Suprapubic skin (tissue), 4 donors: ENCODE data around the gene NLRP1. TPM values are rescaled to one million over a fixed set of nuclear protein-coding genes. Genes with fewer than 3 reads are reported as not detected.

Experiments used
- DNase-seq, 2 donors: peaks; one replicate each; pipeline ENCODE4 v3.0.0-alpha.2; 2019; ENCODE audit warnings: low spot score in 2 of 2
- H3K27ac ChIP-seq: fragments of 200-600 bp; sonication (generic); one replicate; pipeline ENCODE4 v1.5.1; 2019
- H3K27me3 ChIP-seq: fragments of 200-600 bp; sonication (generic); one replicate; pipeline ENCODE4 v1.5.1; 2019
- H3K36me3 ChIP-seq: fragments of 200-600 bp; sonication (generic); one replicate; pipeline ENCODE4 v1.5.1; 2019
- H3K4me1 ChIP-seq: fragments of 200-600 bp; sonication (generic); one replicate; pipeline ENCODE4 v1.5.1; 2019
- H3K4me3 ChIP-seq: fragments of 200-600 bp; sonication (generic); one replicate; pipeline ENCODE4 v1.5.1; 2019; ENCODE audit warnings: mild to moderate bottlenecking
- H3K9me3 ChIP-seq: fragments of 200-600 bp; sonication (generic); one replicate; pipeline ENCODE4 v1.5.1; 2019
- EP300 ChIP-seq: sonication (generic); formaldehyde crosslinking; IDR thresholded peaks from one replicate; pipeline ENCODE4 v1.6.1; 2017; ENCODE audit warnings: antibody characterized with exemption
- POLR2A ChIP-seq, 2 donors: fragments of 450-650 bp; IDR thresholded peaks; one replicate each; pipeline ENCODE4 v1.6.1; 2017; ENCODE audit warnings: antibody characterized with exemption in 2 of 2, mild to moderate bottlenecking in 2 of 2, moderate library complexity in 2 of 2
- POLR2AphosphoS5 ChIP-seq, 3 donors: sonication (generic); formaldehyde crosslinking; IDR thresholded peaks; one replicate each; pipeline ENCODE4 v1.6.1; 2017; ENCODE audit warnings: antibody characterized with exemption in 3 of 3
- WGBS: methylation state at CpG from one replicate; pipeline ENCODE4 v1.1.5; 2018; 5-methylcytosine and 5-hydroxymethylcytosine counted together
- total RNA-seq, 4 donors: library from RNA; depleted of rRNA; stranded (reverse); fragments of >200 nt; gene quantifications; one replicate each; pipeline ENCODE4 v1.1.0, GENCODE V29; 2016
- TF ChIP-seq, protein P1 (sequence below), 2 donors: fragments of 200-600 bp in 1 of 2; fragments of 450-650 bp in 1 of 2; sonication (generic) in 1 of 2; IDR thresholded peaks; one replicate each; pipeline ENCODE4 v1.5.1; 2016 to 2019; ENCODE audit warnings: antibody characterized with exemption in 2 of 2, mild to moderate bottlenecking in 1 of 2, moderate library complexity in 1 of 2

The NLRP1 gene
- total RNA-seq, 4 donors from 2014 or later = 66.9 to 279 (median 95.8) TPM

DNA sequence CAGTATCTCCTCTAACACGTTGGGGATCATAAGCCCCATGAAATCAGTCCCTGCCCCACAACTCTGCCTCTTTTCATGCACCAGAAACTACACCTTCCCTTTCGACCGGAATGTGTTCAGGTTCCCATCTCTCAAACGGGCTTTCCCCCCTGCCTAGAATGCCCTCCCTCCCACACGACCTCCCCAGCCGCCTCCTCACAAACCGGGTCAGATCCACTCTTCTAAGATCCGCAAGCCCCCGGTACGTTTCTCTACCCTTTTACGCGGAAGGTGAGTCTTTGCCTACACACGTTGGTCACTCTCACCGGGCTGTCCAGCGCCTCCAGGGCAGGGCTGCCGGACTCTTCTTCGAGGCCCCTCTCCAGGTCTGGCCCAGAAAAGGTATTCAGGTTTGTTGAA lies 116.2 kb downstream of the NLRP1 start:
- TF ChIP-seq POLR2A (IDR thresholded peaks at IDR 0.05) = no peak
- TF ChIP-seq POLR2AphosphoS5 (IDR thresholded peaks at IDR 0.05) = no peak
- no peak for TF ChIP-seq EP300
- TF ChIP-seq, protein P1, sequence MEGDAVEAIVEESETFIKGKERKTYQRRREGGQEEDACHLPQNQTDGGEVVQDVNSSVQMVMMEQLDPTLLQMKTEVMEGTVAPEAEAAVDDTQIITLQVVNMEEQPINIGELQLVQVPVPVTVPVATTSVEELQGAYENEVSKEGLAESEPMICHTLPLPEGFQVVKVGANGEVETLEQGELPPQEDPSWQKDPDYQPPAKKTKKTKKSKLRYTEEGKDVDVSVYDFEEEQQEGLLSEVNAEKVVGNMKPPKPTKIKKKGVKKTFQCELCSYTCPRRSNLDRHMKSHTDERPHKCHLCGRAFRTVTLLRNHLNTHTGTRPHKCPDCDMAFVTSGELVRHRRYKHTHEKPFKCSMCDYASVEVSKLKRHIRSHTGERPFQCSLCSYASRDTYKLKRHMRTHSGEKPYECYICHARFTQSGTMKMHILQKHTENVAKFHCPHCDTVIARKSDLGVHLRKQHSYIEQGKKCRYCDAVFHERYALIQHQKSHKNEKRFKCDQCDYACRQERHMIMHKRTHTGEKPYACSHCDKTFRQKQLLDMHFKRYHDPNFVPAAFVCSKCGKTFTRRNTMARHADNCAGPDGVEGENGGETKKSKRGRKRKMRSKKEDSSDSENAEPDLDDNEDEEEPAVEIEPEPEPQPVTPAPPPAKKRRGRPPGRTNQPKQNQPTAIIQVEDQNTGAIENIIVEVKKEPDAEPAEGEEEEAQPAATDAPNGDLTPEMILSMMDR (IDR thresholded peaks at IDR 0.05) = no peak
- 2% methylated on average over 17 of the region's 17 CpGs for WGBS

DNA sequence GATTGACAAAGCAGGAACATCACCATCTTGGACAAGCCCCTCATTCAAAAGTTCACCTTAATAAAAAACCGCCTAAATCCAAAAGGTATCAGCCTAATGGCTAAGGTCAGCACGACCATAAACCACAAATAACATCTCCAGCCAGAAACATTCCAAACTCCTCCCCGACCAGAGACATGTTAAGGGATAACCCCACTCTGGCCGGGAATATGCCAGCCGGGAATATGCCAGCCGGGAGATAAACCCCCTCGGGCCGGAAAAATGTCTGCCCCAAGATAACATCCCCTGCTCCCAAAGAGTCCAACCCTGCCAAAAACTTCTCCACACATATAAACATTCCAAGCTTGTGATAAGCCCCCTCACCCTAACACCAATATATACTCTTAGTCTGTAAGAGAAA lies 116.9 kb downstream of the NLRP1 start:
- 5% methylated on average over 8 of the region's 8 CpGs for WGBS
- peaks cover 6% of the 10 kb centered on the region for H3K36me3 ChIP-seq

More for the DNA sequence above, 116.2 kb downstream of the NLRP1 start:
- peak overlapping the region; percentile 73 for H3K27ac ChIP-seq
- peaks cover 11% of the 10 kb centered on the region for H3K36me3 ChIP-seq
- no peaks in the 10 kb centered on the region for H3K27me3 ChIP-seq
- no peaks in the 10 kb centered on the region for H3K9me3 ChIP-seq
- DNase-seq = no peak
- H3K4me3 ChIP-seq = peak overlapping the region; percentile 98
- H3K4me1 ChIP-seq = peaks cover 31% of the 10 kb centered on the region

DNA sequence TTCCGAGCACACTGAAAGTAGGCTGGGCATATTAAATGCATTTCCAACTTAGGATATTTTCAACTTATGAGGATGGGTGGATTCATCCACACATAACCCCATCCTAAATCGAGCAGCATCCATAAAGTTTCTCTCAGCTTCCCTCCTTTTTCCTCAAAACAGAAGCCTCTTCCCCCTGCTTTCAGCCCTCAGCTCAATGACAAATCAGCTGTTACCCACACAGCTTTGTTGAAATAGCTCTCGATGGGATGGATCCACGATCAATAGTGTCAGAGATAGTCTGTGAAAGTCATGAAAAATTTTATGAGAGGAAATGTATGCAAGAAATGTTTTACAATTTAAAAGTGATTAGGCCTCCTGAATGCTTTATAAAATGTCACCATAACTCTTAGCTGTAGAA lies 118.0 kb downstream of the NLRP1 start:
- no peaks in the 10 kb centered on the region for H3K9me3 ChIP-seq
- peaks cover 10% of the 10 kb centered on the region for H3K36me3 ChIP-seq
- no peaks in the 10 kb centered on the region for H3K27me3 ChIP-seq
- 92% methylated on average over 4 of the region's 4 CpGs for WGBS
- peaks cover 31% of the 10 kb centered on the region for H3K4me1 ChIP-seq
- no peak overlapping the region for H3K27ac ChIP-seq
- H3K4me3 ChIP-seq = no peak overlapping the region
- no peak for TF ChIP-seq POLR2A (IDR thresholded peaks at IDR 0.05)
- no peak for TF ChIP-seq POLR2AphosphoS5 (IDR thresholded peaks at IDR 0.05)
- TF ChIP-seq EP300 = no peak
- TF ChIP-seq, protein P1 (IDR thresholded peaks at IDR 0.05) = no peak
- no peak for DNase-seq

More for the DNA sequence above, 116.9 kb downstream of the NLRP1 start:
- no peak for DNase-seq
- Histone ChIP-seq H3K9me3 (no peaks in the 10 kb centered on the region), H3K27ac (no peak overlapping the region), H3K4me3 (peak overlapping the region; percentile 98), H3K27me3 (no peaks in the 10 kb centered on the region), H3K4me1 (peaks cover 31% of the 10 kb centered on the region)
- TF ChIP-seq POLR2A (IDR thresholded peaks at IDR 0.05) (no peak), EP300 (no peak)

DNA sequence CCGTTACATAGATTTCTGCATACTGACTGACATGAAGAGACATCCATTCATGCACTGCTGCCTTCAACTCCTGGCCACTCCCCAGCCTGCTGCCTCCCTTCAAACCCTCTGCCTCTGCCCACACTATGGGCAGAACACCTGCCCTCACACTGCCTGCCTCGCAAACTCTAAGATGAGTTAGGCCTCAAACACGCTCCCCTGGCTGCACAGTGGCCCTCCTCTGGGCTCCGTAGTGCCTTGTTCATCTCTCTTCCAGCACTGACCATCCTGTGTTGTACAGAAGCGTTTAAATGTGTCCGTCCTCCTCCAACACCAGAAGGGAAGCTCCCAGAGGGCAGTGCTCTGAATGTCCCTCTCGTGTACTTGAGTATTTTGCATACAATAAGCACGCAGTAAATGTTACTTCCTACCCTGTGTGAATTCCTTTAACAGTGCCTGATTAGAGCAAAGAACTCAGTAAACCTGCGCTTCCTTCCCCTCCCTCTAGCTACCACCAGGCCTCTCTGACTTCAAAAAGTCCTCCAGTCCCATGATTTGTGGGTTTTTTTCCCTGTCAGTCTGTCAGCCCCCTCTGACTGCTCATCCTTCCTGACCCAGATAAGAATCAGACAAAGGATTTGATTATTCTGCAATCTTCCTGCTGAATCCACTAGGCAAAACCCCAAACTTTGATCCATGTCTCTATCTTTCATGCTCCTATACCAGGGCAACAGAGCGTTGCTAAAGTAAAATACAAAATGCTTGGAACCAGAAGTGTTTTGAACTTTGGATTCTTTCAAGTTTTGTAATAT lies 119.4 kb downstream of the NLRP1 start:
- H3K27me3 ChIP-seq = no peaks in the 10 kb centered on the region
- WGBS = 81% methylated on average over 10 of the region's 10 CpGs
- no peak for DNase-seq
- peaks cover 20% of the 10 kb centered on the region for H3K36me3 ChIP-seq
- H3K4me3 ChIP-seq = no peak overlapping the region
- TF ChIP-seq POLR2A (IDR thresholded peaks at IDR 0.05) (no peak), EP300 (no peak), POLR2AphosphoS5 (IDR thresholded peaks at IDR 0.05) (no peak)
- TF ChIP-seq, protein P1 (IDR thresholded peaks at IDR 0.05) = no peak
- H3K27ac ChIP-seq = no peak overlapping the region
- peaks cover 31% of the 10 kb centered on the region for H3K4me1 ChIP-seq
- H3K9me3 ChIP-seq = no peaks in the 10 kb centered on the region

Other genes with a start within 250 kb of the NLRP1 start
- gene NUP88, start 164.8 kb downstream of the NLRP1 start, total RNA-seq = 10 to 100 TPM; 64.4 to 87.1 (median 75.6) TPM
- 10 to 100 TPM; 29.2 to 81.7 (median 34.8) TPM for gene RPAIN, start 164.3 kb downstream of the NLRP1 start, total RNA-seq
- 100 to 1,000 TPM in 3 of 4 donors, 10 to 100 TPM in 1; 55.7 to 173 (median 117) TPM for gene C1QBP, start 145.4 kb downstream of the NLRP1 start, total RNA-seq
- gene DHX33, start 115.5 kb downstream of the NLRP1 start, total RNA-seq = 10 to 100 TPM; 11.6 to 19.1 (median 14.6) TPM
- gene DERL2, start 98.3 kb downstream of the NLRP1 start, total RNA-seq = 10 to 100 TPM; 24.5 to 34.8 (median 25.3) TPM
- 10 to 100 TPM in 1 of 4 donors, 1 to 10 TPM in 3; 5.8 to 15.2 (median 8.1) TPM for gene MIS12, start 97.9 kb downstream of the NLRP1 start, total RNA-seq